BLaER1 (cell line): ENCODE data around the gene KRT74.

Experiments
- H3K27ac ChIP-seq: shearing (Covaris generic); formaldehyde crosslinking; 2 replicates; pipeline ENCODE4 v1.8.1; 2022
- H3K27me3 ChIP-seq: shearing (Covaris generic); formaldehyde crosslinking; 2 replicates; pipeline ENCODE4 v1.8.1; 2022
- H3K36me3 ChIP-seq: shearing (Covaris generic); formaldehyde crosslinking; 2 replicates; pipeline ENCODE4 v1.8.1; 2022
- H3K4me1 ChIP-seq: shearing (Covaris generic); formaldehyde crosslinking; 2 replicates; pipeline ENCODE4 v1.8.1; 2022
- H3K4me2 ChIP-seq: shearing (Covaris generic); formaldehyde crosslinking; 2 replicates; pipeline ENCODE4 v1.8.1; 2022
- H3K4me3 ChIP-seq: shearing (Covaris generic); formaldehyde crosslinking; 2 replicates; pipeline ENCODE4 v1.8.1; 2022
- H3K9ac ChIP-seq: shearing (Covaris generic); formaldehyde crosslinking; 2 replicates; pipeline ENCODE4 v1.8.1; 2022
- H3K9me3 ChIP-seq: shearing (Covaris generic); formaldehyde crosslinking; 2 replicates; pipeline ENCODE4 v1.8.1; 2022
- H4K20me1 ChIP-seq: shearing (Covaris generic); formaldehyde crosslinking; 2 replicates; pipeline ENCODE4 v1.8.1; 2022
- Cebpa-rat ChIP-seq: shearing (Covaris generic); IDR thresholded peaks from 2 replicates; pipeline ENCODE4 v1.8.1; 2022

Gene KRT74

DNA sequence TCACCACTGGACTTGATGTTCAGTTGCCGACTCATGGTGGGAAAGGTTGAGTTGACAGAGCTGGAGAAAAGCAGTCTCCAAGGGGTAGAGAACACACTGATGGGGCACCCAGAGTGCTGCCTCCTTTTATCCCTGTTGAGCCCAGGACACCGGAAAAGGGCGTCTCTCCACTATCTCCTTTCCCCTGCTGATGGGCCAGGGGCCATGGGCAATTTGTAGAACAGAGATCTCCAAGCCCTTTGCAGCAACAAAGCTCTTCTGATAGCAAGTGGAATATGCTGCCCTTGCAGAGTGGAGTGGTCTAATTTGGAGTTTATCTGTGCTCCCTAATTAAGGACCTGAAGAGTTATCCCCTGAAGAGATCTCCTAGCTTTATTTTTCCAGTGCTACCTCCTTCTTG is at the start of gene KRT74:
Gene KRT74 (minus strand): TSS at position 101 of the 400 bp plus-strand sequence. CDS start 66 bp downstream, at position 35.
- no peak within 1 kb of the TSS for H3K9ac ChIP-seq
- H3K4me3 ChIP-seq, result no peak within 1 kb of the TSS
- H3K36me3 ChIP-seq, result no peaks in the 10 kb centered on the region
- TF ChIP-seq Cebpa-rat, result no peak
- no peaks in the 10 kb centered on the region for H4K20me1 ChIP-seq
- no peaks in the 10 kb centered on the region for H3K27me3 ChIP-seq
- H3K27ac ChIP-seq, result no peak within 1 kb of the TSS
- H3K4me1 ChIP-seq, result peaks cover 14% of the 10 kb centered on the region
- H3K4me2 ChIP-seq, result peak within 1 kb of the TSS; percentile 74
- no peaks in the 10 kb centered on the region for H3K9me3 ChIP-seq

DNA sequence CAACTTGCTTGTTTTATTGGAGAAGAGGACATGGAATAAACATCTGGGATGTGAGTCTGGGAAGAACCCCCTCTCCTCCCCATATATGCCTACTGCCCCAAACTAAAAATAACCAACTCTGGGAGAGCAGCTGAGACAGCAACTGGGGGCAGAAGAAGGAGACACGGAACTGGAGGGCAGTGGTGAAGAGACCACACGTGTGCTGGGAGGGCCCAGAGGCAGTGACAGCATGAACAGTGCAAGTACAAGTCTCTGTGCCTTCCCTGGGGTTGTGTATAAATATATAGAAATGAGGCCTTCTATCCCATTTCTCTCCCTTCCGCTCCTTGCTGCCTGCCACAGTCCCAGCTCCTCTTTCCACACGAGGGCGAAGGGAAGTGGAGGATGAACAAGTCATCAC is 48.7 kb upstream of the KRT74 start:
- H3K9ac ChIP-seq, result no peak overlapping the region
- TF ChIP-seq Cebpa-rat, result no peak
- no peak overlapping the region for H3K4me2 ChIP-seq
- no peak overlapping the region for H3K4me3 ChIP-seq
- no peaks in the 10 kb centered on the region for H3K4me1 ChIP-seq
- H3K36me3 ChIP-seq, result no peaks in the 10 kb centered on the region
- H3K9me3 ChIP-seq, result 0 out of 2 replicates have a peak, but pooled peaks cover 4% of the 10 kb centered on the region
- H3K27ac ChIP-seq, result no peak overlapping the region
- no peaks in the 10 kb centered on the region for H3K27me3 ChIP-seq
- H4K20me1 ChIP-seq, result no peaks in the 10 kb centered on the region

DNA sequence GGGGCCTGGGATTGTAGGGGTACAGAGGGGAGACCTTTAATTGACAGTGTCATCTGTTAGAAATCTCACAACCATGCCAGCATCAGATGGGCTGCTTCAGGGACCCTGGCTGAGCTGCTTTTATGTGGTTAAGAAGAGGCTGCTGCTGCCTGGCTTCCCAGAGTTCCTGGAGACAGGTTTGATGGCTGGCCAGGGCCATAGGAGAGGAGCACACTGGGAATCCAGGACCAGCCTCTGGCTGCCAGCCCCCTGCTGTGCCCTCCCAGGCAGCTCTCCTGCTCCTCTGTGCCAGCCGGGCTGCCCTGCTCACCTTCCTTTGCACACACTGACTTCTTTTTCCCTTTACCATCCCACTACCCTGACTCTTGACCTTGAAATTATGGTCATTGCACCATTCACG is 45.2 kb upstream of the KRT74 start:
- no peak for TF ChIP-seq Cebpa-rat
- Histone ChIP-seq H3K27ac (no peak overlapping the region), H3K27me3 (no peaks in the 10 kb centered on the region), H4K20me1 (no peaks in the 10 kb centered on the region), H3K9me3 (0 out of 2 replicates have a peak, but pooled peaks cover 4% of the 10 kb centered on the region), H3K4me3 (no peak overlapping the region), H3K4me2 (no peak overlapping the region), H3K4me1 (peaks cover 29% of the 10 kb centered on the region), H3K36me3 (no peaks in the 10 kb centered on the region), H3K9ac (no peak overlapping the region)

GRCh38 chr12:52618216-52618615 is 44.6 kb upstream of the KRT74 start, which contains the start of gene KRT73:
TSS of gene KRT73 (minus strand) at chr12:52618559. CDS start at chr12:52618524, 35 bp downstream.
- H3K4me3 ChIP-seq, result no peak within 1 kb of the TSS

GRCh38 chr12:52617403-52617785 is 43.8 kb upstream of the KRT74 start:
- no peak overlapping the region for H3K9ac ChIP-seq
- TF ChIP-seq Cebpa-rat, result no peak
- no peak overlapping the region for H3K4me3 ChIP-seq
- H3K4me2 ChIP-seq, result no peak overlapping the region
- no peaks in the 10 kb centered on the region for H4K20me1 ChIP-seq
- H3K27me3 ChIP-seq, result no peaks in the 10 kb centered on the region
- H3K36me3 ChIP-seq, result no peaks in the 10 kb centered on the region
- H3K4me1 ChIP-seq, result peaks cover 43% of the 10 kb centered on the region
- H3K9me3 ChIP-seq, result 0 out of 2 replicates have a peak, but pooled peaks cover 1% of the 10 kb centered on the region
- no peak overlapping the region for H3K27ac ChIP-seq

More at GRCh38 chr12:52618216-52618615, 44.6 kb upstream of the KRT74 start, which contains the start of gene KRT73:
- H3K4me1 ChIP-seq, result peaks cover 35% of the 10 kb centered on the region
- H3K4me2 ChIP-seq, result no peak within 1 kb of the TSS
- H3K36me3 ChIP-seq, result no peaks in the 10 kb centered on the region
- H3K27ac ChIP-seq, result no peak within 1 kb of the TSS
- no peaks in the 10 kb centered on the region for H3K27me3 ChIP-seq
- H4K20me1 ChIP-seq, result no peaks in the 10 kb centered on the region
- no peak within 1 kb of the TSS for H3K9ac ChIP-seq
- H3K9me3 ChIP-seq, result 0 out of 2 replicates have a peak, but pooled peaks cover 4% of the 10 kb centered on the region
- TF ChIP-seq Cebpa-rat, result no peak

- Histone ChIP-seq H4K20me1 (no peaks in the 10 kb centered on the region), H3K9ac (no peak overlapping the region), H3K27me3 (no peaks in the 10 kb centered on the region), H3K4me3 (no peak overlapping the region), H3K36me3 (no peaks in the 10 kb centered on the region), H3K9me3 (no peaks in the 10 kb centered on the region), H3K4me1 (peaks cover 44% of the 10 kb centered on the region), H3K4me2 (peak overlapping the region; percentile 81; the same call in 1 of the 2 replicates), H3K27ac (0 out of 2 replicates have a peak overlapping the region, but pooled peaks have one; percentile 63)
- no peak for TF ChIP-seq Cebpa-rat
These were observed 43.2 kb upstream of the KRT74 start for GRCh38 chr12:52616680-52617402.

DNA sequence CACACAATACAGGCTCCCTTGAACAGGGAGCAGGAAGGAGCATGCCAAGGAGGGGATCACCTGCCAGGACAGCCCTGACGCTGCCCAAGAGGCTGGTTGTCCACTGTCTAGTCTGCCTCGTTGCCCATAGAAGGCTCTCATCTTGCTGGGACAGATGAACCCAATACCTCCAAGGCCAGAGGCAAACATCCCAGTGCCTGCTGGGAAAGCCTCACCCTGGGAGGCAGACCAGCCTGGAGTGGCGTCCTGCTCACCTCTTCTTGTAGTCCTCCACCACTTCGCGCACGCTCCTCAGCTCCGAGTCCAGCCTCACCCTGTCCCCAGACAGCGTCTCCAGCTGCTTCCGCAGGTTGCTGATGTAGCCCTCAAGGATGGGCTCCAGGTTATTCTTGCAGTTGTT is 42.3 kb upstream of the KRT74 start:
- Histone ChIP-seq H3K4me2 (peak overlapping the region; percentile 81), H3K27ac (peak overlapping the region; percentile 63), H4K20me1 (no peaks in the 10 kb centered on the region), H3K36me3 (no peaks in the 10 kb centered on the region), H3K27me3 (no peaks in the 10 kb centered on the region), H3K4me1 (peaks cover 44% of the 10 kb centered on the region), H3K4me3 (0 out of 2 replicates have a peak overlapping the region, but pooled peaks have one; percentile 18), H3K9me3 (no peaks in the 10 kb centered on the region), H3K9ac (no peak overlapping the region)
- TF ChIP-seq Cebpa-rat, result no peak

DNA sequence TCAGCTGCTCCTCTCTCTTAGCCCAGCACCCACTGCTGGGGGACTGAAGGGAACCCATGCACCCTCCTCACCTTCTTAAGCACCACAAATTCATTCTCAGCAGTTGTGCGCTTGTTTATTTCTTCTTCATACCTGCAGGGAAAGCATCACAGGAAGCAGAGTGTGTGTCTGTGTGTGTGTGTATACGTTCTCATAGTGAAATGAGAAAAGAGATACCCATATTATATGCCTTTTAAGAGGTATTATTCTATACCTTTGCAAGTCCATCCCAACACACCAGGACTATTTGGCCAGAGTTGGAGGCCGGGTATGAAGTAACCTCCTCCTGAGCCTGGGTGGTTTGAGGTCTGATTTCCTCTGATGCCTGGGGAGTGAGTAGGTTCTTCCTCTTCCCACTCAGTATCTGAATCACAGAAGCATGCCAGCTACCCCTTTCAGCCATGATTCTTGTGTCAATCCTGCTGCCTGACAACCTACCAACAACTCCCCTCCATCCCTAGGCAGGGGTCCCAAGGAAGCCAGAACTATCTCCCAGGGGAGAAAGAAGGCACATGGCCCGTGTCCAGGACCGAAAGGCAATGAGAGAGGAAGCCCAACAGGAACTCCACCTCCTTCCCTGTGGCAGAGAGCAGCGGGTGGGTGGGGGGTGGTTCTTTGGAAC is 41.7 kb upstream of the KRT74 start:
- Histone ChIP-seq H3K4me1 (peaks cover 44% of the 10 kb centered on the region), H3K9ac (peak overlapping the region; percentile 42; the same call in 1 of the 2 replicates), H4K20me1 (no peaks in the 10 kb centered on the region), H3K4me3 (0 out of 2 replicates have a peak overlapping the region, but pooled peaks have one; percentile 18), H3K27ac (peak overlapping the region; percentile 63), H3K36me3 (no peaks in the 10 kb centered on the region), H3K9me3 (no peaks in the 10 kb centered on the region), H3K27me3 (no peaks in the 10 kb centered on the region), H3K4me2 (peak overlapping the region; percentile 81)
- TF ChIP-seq Cebpa-rat, result no peak

DNA sequence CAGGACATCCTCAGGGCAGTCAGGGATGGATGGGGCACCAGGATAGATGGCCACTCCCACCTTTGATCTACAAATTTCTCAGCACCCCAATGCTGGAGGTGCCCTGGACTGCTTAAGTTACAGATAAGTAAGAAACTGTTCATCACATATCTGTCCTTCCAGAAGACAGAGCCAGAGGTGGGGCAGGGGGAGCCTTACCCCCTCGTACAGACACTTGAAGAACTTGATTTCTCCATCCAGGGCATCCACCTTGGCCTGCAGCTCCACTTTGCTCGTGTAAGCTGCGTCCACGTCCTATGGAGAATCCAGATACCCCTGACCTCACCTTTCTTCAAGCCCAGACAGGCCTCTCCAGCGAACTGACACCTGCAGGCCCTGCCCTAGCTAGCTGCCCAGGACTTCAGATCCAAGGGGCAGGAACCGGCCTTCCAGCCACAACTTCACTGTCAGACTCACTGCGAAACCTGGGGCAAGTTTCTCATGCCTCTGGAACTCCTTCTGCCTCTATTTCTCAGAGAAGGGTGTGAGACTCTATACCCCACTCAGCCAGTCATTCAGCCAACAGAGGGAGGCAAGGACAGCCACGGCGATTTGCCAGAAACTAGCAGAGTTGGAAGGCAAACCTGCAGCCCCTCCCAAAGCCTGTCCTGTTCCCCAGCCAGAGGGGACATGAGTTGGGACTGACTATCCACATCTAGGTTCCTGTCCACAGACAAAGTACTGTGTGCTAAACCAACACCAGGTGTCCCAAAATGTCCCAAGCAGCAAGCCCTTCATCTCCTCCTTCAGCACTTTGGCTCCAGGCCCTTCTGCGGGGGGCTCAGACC is 41.0 kb upstream of the KRT74 start:
- TF ChIP-seq Cebpa-rat, result no peak
- no peaks in the 10 kb centered on the region for H3K36me3 ChIP-seq
- H3K27ac ChIP-seq, result peak overlapping the region; percentile 63
- H3K27me3 ChIP-seq, result no peaks in the 10 kb centered on the region
- H3K4me3 ChIP-seq, result no peak overlapping the region
- no peaks in the 10 kb centered on the region for H4K20me1 ChIP-seq
- peak overlapping the region; percentile 42; the same call in 1 of the 2 replicates for H3K9ac ChIP-seq
- peak overlapping the region; percentile 81 for H3K4me2 ChIP-seq
- no peaks in the 10 kb centered on the region for H3K9me3 ChIP-seq
- peaks cover 44% of the 10 kb centered on the region for H3K4me1 ChIP-seq
